WERI-Rb-1 (cell line): Measurements from ENCODE around the gene MOGAT1.
A peak's percentile ranks its signal among the peaks of the same experiment; 100 is the strongest.

Source experiments
- DNase-seq: peaks from one replicate; pipeline ENCODE4 v3.0.0-alpha.2; 2020
- H3K27ac ChIP-seq: fragments of 250-450 bp; sonication (Bioruptor Pico); 2 replicates; pipeline ENCODE4 v1.5.1; 2020; ENCODE audit warnings: mild to moderate bottlenecking, moderate library complexity
- H3K27me3 ChIP-seq: fragments of 250-450 bp; sonication (Bioruptor Pico); 2 replicates; pipeline ENCODE4 v1.5.1; 2021; ENCODE audit warnings: mild to moderate bottlenecking, low read depth, moderate library complexity; ENCODE audit not compliant: insufficient read depth, severe bottlenecking
- H3K36me3 ChIP-seq: fragments of 250-450 bp; sonication (Bioruptor Pico); 2 replicates; pipeline ENCODE4 v1.5.1; 2020; ENCODE audit warnings: mild to moderate bottlenecking, moderate library complexity
- H3K4me3 ChIP-seq: 2 replicates; pipeline ENCODE4 v1.5.1; 2011; ENCODE audit warnings: low read depth, mild to moderate bottlenecking, control low read depth, low read length
- H3K9me3 ChIP-seq: fragments of 250-450 bp; sonication (Bioruptor Pico); 2 replicates; pipeline ENCODE4 v1.5.1; 2021; ENCODE audit warnings: mild to moderate bottlenecking, moderate library complexity; ENCODE audit not compliant: severe bottlenecking
- CTCF ChIP-seq: IDR thresholded peaks from 2 replicates; pipeline ENCODE4 v1.5.1; 2011; ENCODE audit warnings: low read depth, mild to moderate bottlenecking, control low read depth, inconsistent platforms, low read length

The MOGAT1 gene

GRCh38 chr2:222673883-222674282 is 2.4 kb downstream of the MOGAT1 start:
- Histone ChIP-seq H3K27me3 (no peaks in the 10 kb centered on the region), H3K27ac (no peak overlapping the region), H3K9me3 (no peaks in the 10 kb centered on the region), H3K36me3 (no peaks in the 10 kb centered on the region), H3K4me3 (no peak overlapping the region)
- DNase-seq = peak; percentile 25
- no peak for TF ChIP-seq CTCF

GRCh38 chr2:222677981-222678380 is 6.5 kb downstream of the MOGAT1 start:
- Histone ChIP-seq H3K9me3 (no peaks in the 10 kb centered on the region), H3K36me3 (no peaks in the 10 kb centered on the region), H3K27me3 (no peaks in the 10 kb centered on the region), H3K27ac (no peak overlapping the region), H3K4me3 (no peak overlapping the region)
- no peak for DNase-seq
- peak; percentile 14; the same call in 1 of the 2 replicates for TF ChIP-seq CTCF

GRCh38 chr2:222683805-222684204 is 12.3 kb downstream of the MOGAT1 start:
- no peak overlapping the region for H3K27ac ChIP-seq
- DNase-seq = no peak
- no peaks in the 10 kb centered on the region for H3K27me3 ChIP-seq
- H3K9me3 ChIP-seq = no peaks in the 10 kb centered on the region
- no peak for TF ChIP-seq CTCF
- no peak overlapping the region for H3K4me3 ChIP-seq
- no peaks in the 10 kb centered on the region for H3K36me3 ChIP-seq

GRCh38 chr2:222686086-222686750 is 14.8 kb downstream of the MOGAT1 start:
- Histone ChIP-seq H3K27ac (no peak overlapping the region), H3K27me3 (no peaks in the 10 kb centered on the region), H3K4me3 (no peak overlapping the region), H3K36me3 (no peaks in the 10 kb centered on the region), H3K9me3 (no peaks in the 10 kb centered on the region)
- TF ChIP-seq CTCF = no peak
- no peak for DNase-seq

- Histone ChIP-seq H3K4me3 (no peak overlapping the region), H3K36me3 (no peaks in the 10 kb centered on the region), H3K27ac (no peak overlapping the region), H3K9me3 (no peaks in the 10 kb centered on the region), H3K27me3 (no peaks in the 10 kb centered on the region)
- DNase-seq = no peak
- TF ChIP-seq CTCF = no peak
Measured at GRCh38 chr2:222688917-222689316, 17.5 kb downstream of the MOGAT1 start.

GRCh38 chr2:222689322-222689721 is 17.9 kb downstream of the MOGAT1 start:
- Histone ChIP-seq H3K27me3 (no peaks in the 10 kb centered on the region), H3K36me3 (no peaks in the 10 kb centered on the region), H3K27ac (no peak overlapping the region), H3K4me3 (no peak overlapping the region), H3K9me3 (no peaks in the 10 kb centered on the region)
- TF ChIP-seq CTCF = no peak
- DNase-seq = no peak
